ENCODE data around the gene NUDT22.

GRCh38 chr11:64216879-64217278, 9.2 kb upstream of the NUDT22 start:
- TF ChIP-seq CTCF (IDR thresholded peaks at IDR 0.05; ENCODE audit: insufficient read depth, low read depth, low read length) (no peak), EZH2 (IDR thresholded peaks at IDR 0.05; ENCODE audit: insufficient read depth, low read length) (no peak)
